HT-29 (cell line): ENCODE data around the gene PTPN13. TPM values are rescaled to one million over a fixed set of nuclear protein-coding genes. Genes with fewer than 3 reads are reported as not detected.

Experiments
- DNase-seq: peaks from one replicate; pipeline ENCODE4 v3.0.0-alpha.2; 2015; ENCODE audit warnings: low spot score
- total RNA-seq: library from RNA; depleted of rRNA; stranded (reverse); fragments of >200 nt; shearing (Covaris generic); gene quantifications from 2 replicates; pipeline ENCODE4 v1.2.3, GENCODE V29; 2014; rRNA removed

The PTPN13 gene
- total RNA-seq = 6.1 and 8.9 TPM in 2 replicates

DNA sequence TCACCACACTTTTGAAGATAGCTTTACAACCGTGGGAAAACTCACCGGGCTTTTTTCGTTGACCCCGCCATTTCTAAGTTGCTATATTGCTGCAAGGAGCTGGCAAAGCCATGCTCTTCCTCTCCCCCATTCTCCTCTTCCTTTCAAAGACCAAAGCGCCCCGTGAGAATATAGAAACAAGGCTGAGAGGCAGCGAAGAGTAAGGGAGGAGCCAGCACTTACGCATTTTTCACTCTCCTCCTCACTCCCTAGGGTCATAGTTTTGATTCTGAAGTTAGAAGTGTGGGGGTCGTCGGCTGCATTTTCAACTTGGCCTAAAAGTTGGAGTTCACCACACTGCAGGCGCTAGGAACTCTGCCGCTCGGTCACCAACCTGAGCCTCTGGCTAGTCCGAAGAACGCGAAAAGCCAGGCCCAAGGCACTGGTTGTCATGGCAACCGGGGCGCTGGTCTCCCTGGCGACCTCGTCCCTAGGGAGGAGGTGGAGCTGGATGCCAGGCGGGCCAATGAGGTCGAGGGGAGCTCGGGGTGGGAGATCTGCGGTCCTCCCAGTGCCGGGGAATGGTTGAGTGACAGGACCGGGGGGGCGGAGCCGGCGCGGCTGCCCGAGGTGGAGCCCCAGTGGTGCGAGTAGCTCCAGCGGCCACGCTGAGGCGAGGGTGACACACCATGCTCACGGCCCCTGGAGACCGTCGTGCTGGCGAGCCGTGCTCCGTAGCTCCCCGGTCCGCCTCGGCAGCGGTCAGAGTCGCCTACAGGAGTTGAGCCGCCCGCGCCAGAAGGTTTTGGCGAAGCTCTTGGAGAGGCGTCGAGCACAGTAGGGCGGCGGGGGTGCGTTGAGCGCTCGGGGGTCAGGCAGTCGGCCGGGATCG, at the start of gene PTPN13:
PTPN13 (plus strand) TSS at position 628 of the 871 bp plus-strand sequence. CDS start 40,942 bp downstream, outside the sequence.
- DNase-seq = peak; percentile 98

- DNase-seq = no peak
Observed at GRCh38 chr4:86547140-86547539, 47.0 kb upstream of the PTPN13 start.

DNA sequence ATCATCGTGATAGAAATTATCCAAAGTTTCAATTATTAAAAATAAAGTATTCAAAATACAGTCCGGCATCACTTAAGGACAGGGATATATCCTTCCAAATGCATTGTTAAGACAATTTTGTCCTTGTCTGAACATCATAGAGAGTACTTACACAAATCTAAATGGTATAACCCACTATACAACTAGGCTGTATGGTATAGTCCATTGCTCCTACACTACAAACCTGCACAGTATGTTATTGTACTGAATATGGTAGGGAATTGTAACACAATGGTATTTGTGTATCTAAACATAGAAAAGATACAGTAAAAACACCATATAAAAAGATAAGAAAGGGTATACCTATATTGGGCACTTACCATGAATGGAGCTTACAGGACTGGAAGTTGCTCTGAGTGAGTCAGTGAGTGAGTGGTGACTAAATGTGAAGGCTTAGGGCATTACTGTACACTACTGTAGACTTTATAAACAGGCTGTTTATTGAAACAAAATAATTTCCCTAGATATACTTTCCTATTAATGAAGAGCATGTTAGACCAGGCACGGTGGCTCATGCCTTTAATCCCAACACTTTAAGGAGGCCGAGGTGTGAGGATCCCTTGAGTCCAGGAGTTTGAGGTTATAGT, 44.8 kb upstream of the PTPN13 start:
- no peak for DNase-seq

DNA sequence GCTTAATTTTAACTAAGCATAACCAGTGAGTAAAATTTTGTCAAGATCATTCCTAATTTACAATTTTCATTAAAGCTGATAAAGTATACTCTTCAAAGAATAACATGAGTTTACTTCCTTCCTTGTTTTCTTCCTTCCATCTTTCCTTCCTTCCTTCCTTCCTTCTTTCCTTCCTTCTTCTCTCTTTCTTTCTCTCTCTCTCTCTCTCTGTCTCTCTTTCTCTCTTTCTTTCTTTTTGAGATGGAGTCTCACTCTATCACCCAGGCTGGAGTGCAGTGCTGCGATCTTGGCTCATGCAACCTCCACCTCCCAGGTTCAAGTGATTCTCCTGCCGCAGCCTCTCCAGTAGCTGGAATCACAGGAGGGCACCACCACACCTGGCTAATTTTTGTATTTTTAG, 42.7 kb upstream of the PTPN13 start:
- no peak for DNase-seq

DNA sequence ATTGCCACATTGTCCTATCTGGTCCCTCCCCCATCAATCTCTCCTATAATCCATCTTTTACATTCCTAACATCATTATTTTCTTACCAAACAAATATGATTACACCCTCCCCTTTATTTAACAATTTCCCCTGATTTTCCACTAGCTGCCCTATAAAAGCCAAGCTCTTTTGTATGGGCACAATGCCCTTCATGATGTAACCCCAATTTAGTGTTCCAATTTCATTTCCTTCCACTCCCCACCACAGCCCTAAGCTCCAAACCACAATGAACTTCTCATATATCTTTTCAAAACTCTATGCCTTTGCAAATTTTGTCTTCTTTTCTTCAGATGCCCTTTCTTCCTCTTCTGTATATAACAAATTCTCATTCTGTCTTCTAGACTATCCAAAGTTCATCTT, 39.5 kb upstream of the PTPN13 start:
- no peak for DNase-seq

- DNase-seq = no peak
Observed at GRCh38 chr4:86556791-86557415, 37.2 kb upstream of the PTPN13 start.

DNA sequence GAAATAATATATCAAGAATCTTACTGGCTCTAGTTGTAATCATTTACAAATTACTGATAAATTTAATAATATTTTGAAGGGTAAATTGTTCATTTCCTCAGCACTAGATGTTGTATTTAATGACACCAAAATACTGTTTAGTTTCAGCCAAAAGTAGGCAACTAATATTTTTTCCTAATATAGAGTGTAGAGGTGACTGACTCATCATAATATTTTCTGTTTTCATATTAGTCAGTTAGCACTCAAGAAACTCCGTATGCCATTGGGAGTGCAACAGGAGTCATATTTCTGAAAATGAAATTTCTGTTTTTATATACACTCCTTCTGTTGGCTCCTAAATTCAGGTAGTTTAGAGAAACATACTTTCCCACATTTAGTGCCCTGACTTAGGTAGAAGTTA, 36.6 kb upstream of the PTPN13 start:
- DNase-seq = no peak

GRCh38 chr4:86558258-86558657, 35.9 kb upstream of the PTPN13 start:
- DNase-seq = no peak

DNA sequence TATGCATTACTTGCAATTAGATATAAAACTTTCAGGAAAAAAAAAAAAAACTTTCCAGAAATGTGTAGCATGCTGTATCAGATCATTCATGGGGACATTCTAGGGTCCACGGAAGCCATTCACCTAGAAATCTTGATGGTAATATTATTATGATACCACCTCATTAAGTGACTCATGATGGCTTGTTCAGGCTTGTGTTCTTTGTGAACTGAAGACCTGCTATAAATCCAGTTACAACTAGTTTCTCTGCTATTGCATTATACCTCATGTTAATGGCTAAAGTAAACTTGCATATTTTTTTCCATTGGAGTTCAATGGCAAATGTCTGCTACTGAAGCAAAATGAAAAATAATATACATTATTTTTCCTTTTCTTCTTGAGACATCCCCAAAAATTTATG, 35.3 kb upstream of the PTPN13 start:
- DNase-seq = no peak

- no peak for DNase-seq
Observed at GRCh38 chr4:86560447-86560846, 33.7 kb upstream of the PTPN13 start.

DNA sequence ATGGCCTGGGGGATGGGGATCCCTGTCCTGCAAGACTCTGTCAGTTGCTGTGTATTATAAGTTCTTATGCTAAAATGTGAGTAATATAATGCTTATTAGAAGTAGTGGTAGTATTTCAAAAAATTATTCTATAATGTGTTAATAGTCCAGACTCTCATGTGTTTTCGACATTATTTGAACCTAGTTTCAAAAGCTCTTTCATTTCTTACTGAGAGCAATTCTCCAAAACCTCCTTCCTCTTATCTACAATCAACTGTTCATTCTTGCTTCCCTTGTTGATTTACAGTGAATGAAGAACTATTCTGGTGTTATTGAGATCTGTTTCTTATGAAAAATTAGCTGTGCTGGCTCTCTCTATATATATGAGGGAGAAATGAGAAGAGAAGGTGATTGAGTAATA, 32.9 kb upstream of the PTPN13 start:
- no peak for DNase-seq

- DNase-seq = no peak
Observed at GRCh38 chr4:86563416-86563815, 30.7 kb upstream of the PTPN13 start.

GRCh38 chr4:86564795-86565194, 29.3 kb upstream of the PTPN13 start:
- DNase-seq = no peak

DNA sequence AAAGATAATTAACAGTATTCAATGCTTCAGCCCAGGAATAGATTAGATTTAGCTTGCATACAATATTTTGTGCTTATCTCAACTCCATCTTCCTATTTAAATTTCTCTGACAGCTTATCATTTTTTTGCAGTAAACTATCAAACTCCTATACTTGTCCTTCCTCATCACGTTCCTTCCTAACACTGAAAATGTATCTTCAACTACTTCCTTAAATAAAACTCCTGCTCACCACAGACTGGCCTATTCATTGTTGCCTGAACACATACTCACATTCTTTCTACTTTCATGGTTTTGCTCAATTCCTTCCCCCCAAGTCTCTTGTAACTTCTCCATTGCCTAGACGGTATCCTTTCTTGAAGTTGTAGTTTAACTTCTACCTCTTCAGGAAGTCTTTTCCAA, 28.5 kb upstream of the PTPN13 start:
- DNase-seq = no peak

DNA sequence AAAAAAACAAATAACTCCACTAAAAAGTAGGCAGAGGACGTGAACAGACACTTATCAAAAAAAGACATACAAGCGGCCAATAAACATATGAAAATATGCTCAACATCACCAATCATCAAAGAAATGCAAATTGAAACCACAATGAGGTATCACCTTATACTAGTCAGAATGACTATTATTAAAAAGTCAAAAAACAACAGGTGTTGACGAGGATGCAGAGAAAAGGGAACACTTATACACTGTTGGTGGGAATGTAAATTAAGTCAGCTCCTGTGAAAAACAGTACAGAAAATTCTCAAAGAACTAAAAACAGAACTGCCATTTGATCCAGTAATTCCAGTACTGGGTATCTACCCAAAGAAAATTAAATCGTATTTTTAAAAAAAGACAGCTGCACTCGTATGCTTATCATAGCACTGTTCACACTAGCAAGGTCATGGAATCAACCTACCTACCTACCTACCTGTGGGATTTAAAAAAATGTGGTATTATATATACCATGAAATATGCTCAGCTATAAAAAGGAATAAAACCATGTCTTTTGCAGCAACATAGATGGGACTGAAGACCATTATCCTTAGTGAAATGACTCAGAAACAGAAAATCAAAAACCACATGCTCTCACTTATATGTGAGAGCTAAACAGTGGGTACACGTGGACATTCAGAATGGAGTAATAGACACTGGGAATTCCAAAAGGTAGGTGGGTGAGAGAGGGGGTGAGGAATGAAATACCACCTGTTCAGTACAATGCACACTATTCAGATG, 24.8 kb upstream of the PTPN13 start:
- no peak for DNase-seq

DNA sequence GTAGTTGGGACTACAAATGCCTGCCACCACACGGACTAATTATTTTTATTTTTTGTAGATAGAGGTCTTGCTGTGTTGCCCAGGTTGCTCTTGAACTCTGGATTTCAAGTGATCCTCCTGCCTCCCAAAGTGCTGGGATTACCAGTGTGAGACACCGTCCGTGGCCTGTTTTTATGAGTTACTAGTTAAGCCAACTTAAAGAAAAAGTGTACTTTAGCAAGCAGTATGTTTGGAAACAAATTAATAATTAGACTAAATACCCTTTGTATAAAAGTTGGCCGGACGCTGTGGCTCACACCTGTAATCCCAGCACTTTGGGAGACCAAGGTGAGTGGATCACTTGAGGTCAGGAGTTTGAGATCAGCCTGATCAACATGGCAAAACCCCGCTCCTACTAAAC, 14.2 kb upstream of the PTPN13 start:
- no peak for DNase-seq

DNA sequence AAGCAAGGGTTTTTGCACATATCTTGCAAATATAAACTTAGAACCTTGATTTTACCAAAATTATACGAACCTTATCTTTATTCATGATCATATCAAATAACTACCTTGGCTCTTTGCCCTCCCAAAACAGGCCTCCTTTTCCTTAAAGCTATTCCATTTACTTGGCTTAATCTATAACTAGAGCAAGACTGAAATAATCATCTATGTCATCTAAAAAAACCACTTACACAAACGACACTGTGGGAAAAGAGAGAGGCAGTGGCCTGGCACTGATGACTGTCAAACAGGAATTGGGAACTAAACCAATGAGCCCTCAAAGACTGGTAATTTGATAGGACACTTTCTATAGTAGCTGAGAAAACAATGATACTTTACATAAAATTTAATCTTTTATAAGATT, 11.7 kb upstream of the PTPN13 start:
- DNase-seq = peak; percentile 18

- DNase-seq = no peak
Observed at GRCh38 chr4:86586160-86586572, 7.9 kb upstream of the PTPN13 start.

DNA sequence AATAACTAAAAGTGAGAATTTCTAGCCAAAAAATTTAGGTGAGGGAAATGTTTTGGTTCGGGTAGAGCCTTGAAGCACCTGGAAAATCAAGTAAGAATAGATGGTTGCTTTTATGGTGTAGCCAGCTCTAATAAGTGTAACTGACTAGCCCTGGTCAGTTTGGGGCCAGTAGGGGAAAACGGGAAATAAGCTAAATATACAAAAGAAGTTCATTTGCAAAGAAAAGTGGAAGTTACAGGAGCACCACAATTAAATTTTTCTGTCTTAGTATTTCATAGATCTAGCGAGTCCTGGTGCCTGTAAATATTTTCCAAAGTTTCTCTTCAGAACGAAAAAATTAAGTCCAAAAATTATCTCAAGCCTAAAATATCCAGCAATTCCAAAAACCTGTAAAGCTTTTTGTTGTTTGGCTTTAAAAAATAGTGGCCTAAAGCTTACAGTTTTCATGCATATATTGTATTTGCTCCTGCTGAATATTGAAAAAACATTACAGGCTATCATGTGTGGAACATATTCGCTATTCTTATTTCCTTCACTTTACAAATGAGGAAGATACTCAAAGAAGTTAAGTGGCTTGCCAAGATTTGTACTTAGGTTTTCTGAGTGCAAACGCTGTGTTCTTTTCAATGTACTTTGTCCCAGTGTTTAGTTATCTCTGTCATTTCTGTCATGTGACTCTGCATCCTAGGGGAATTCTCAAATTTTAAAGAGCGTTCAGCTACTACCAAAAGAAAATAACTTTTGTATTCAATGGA, 7.3 kb upstream of the PTPN13 start:
- no peak for DNase-seq

GRCh38 chr4:86587381-86588140, 6.6 kb upstream of the PTPN13 start:
- DNase-seq = no peak
